Naive B cell (primary cell): ENCODE data around the gene SDK1. TPM values are rescaled to one million over a fixed set of nuclear protein-coding genes. Genes with fewer than 3 reads are reported as not detected.
A peak's percentile ranks its signal among the peaks of the same experiment; 100 is the strongest.
"Not testable (repeated sequence)": the region's sequence is repeated elsewhere in the genome, so short reads cannot be mapped to it uniquely, and the experiment has no call there.

Experiments used
- ATAC-seq, 2 donors: fragments of 150-1000 bp; cut with Tn5 transposase; 2 replicates each; pipeline ENCODE4 v1.10.0; 2021; ENCODE audit warnings: low read depth in 2 of 2, mild to moderate bottlenecking in 2 of 2, moderate library complexity in 2 of 2
- DNase-seq: peaks from one replicate; pipeline ENCODE4 v3.0.0; 2022
- H3K27ac Mint-ChIP-seq, 6 donors: one replicate each; pipeline ENCODE4 v1.8.0; 2020 to 2022; ENCODE audit warnings: mild to moderate bottlenecking in 6 of 6, mixed read lengths in 6 of 6, moderate library complexity in 5 of 6, inconsistent platforms in 2 of 6
- H3K27me3 Mint-ChIP-seq, 3 donors: one replicate each; pipeline ENCODE4 v1.8.0; 2021 to 2022; ENCODE audit warnings: mixed read lengths in 3 of 3, mild to moderate bottlenecking in 1 of 3
- H3K36me3 Mint-ChIP-seq, 2 donors: one replicate each; pipeline ENCODE4 v1.8.0; 2020 to 2022; ENCODE audit warnings: mixed read lengths in 2 of 2, inconsistent platforms in 1 of 2, mild to moderate bottlenecking in 1 of 2
- H3K4me1 Mint-ChIP-seq, 3 donors: one replicate each; pipeline ENCODE4 v1.8.0; 2020 to 2022; ENCODE audit warnings: mixed read lengths in 3 of 3, inconsistent platforms in 1 of 3, mild to moderate bottlenecking in 1 of 3, moderate library complexity in 1 of 3
- H3K4me3 Mint-ChIP-seq, 8 donors: one replicate each; pipeline ENCODE4 v1.8.0; 2020 to 2022; ENCODE audit warnings: mild to moderate bottlenecking in 8 of 8, mixed read lengths in 8 of 8, moderate library complexity in 8 of 8, inconsistent platforms in 2 of 8
- H3K9me3 Mint-ChIP-seq, 7 donors: one replicate each; pipeline ENCODE4 v1.8.0; 2020 to 2022; ENCODE audit warnings: mixed read lengths in 7 of 7, mild to moderate bottlenecking in 5 of 7, inconsistent platforms in 2 of 7, moderate library complexity in 1 of 7
- polyA plus RNA-seq, 6 donors: library from polyadenylated mRNA; unstranded; fragments of 300-500 nt; fragmentation: Illumina TruSeq; gene quantifications; one replicate each; pipeline ENCODE4 v1.2.3, GENCODE V29; 2021; ENCODE audit warnings: low read depth in 6 of 6

The SDK1 gene
- polyA plus RNA-seq, 6 donors from 2014 or later: 0.15 to 0.60 (median 0.38) TPM; not detected in 2

DNA sequence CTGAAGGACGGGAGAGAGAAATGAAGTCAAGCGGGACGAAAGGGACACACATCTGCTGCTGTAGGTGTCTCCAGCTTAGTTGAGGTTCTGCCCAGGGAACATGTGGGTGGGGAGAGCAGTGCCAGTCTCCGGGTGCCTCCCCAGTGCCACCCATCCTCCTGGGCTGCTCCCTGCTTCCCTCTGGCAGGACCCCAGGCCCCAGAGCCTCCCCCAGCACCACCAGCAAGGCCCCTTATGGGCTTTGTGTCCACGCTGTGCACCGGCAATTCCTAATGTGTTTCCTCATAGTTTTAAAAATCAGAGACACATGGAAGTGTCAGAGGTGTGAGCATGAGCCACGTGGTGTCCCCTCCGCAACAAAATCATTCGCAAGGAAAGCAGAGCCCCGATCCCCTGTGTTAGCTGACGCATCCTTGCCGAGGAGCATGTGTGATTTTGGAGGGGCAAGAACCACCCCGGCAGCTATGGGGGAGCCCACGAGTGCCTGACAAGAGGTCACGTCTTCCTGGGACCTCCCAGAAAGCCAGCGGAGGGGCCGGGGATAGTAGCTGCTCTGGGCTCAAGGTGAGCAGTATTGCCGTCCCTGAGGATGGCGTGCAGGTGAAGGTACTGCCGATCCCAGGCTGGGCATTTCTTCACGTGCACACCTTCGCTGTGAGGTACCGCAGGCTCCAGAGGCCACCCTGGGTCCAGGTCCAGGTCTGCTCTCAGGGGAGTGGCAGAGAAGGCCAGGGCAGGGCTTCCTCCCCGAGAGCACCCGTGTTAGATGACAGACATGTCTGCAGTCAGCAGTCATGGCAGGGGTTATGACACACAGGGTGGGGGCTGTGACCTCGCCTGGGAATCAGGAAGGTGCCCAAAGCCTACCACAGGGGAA, 932.8 kb downstream of the SDK1 start:
- ATAC-seq (no peak), DNase-seq (no peak)
- Mint-ChIP-seq H3K27me3 (peaks cover 0 to 7% (median 5%) of the 10 kb centered on the region in 3 donors), H3K9me3 (peaks cover 0 to 8% (median 1%) of the 10 kb centered on the region in 7 donors), H3K4me3 (no peak overlapping the region), H3K27ac (peak overlapping the region in 1 of 6 donors; percentile 45), H3K36me3 (no peaks in the 10 kb centered on the region), H3K4me1 (no peaks in the 10 kb centered on the region)

DNA sequence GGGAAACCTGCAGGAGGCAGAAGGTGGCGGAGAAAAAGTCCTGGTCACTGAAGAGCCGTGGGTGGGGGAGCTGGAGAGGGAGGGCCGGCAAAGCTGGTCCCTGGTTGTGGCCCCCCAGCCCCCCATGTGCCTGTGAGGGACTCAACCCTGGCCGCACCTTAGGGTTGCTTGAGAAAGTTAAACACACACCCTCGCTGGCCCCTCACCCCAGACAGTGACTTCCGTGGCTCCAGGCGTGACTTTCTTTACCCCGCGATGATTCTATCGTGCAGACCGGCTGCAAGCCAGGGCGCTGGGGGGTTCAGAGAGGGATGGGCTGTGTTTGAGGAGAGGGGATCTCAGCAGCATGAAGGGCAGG, 933.4 kb downstream of the SDK1 start:
- Mint-ChIP-seq H3K27ac (no peak overlapping the region), H3K36me3 (no peaks in the 10 kb centered on the region)

GRCh38 chr7:4234886-4235285, 933.8 kb downstream of the SDK1 start:
- ATAC-seq (no peak), DNase-seq (no peak)
- Mint-ChIP-seq H3K9me3 (peaks cover 0 to 8% (median 1%) of the 10 kb centered on the region in 7 donors), H3K4me3 (no peak overlapping the region), H3K36me3 (no peaks in the 10 kb centered on the region), H3K4me1 (no peaks in the 10 kb centered on the region), H3K27ac (no peak overlapping the region), H3K27me3 (peaks cover 0 to 7% (median 5%) of the 10 kb centered on the region in 3 donors)

More for the DNA sequence above, 933.4 kb downstream of the SDK1 start:
- DNase-seq: no peak
- H3K4me3 Mint-ChIP-seq: no peak overlapping the region
- ATAC-seq: no peak
- H3K4me1 Mint-ChIP-seq: no peaks in the 10 kb centered on the region
- peaks cover 0 to 8% (median 1%) of the 10 kb centered on the region in 7 donors for H3K9me3 Mint-ChIP-seq
- peaks cover 0 to 7% (median 5%) of the 10 kb centered on the region in 3 donors for H3K27me3 Mint-ChIP-seq

- H3K36me3 Mint-ChIP-seq: no peaks in the 10 kb centered on the region
- no peak overlapping the region for H3K4me3 Mint-ChIP-seq
- H3K9me3 Mint-ChIP-seq: peaks cover 0 to 3% (median under 1%) of the 10 kb centered on the region in 7 donors
- H3K27me3 Mint-ChIP-seq: peaks cover 0 to 5% (median 0%) of the 10 kb centered on the region in 3 donors
- DNase-seq (no peak), ATAC-seq (no peak)
- H3K4me1 Mint-ChIP-seq: peaks cover 0 to 5% (median 2%) of the 10 kb centered on the region in 3 donors
- no peak overlapping the region for H3K27ac Mint-ChIP-seq
Measured at GRCh38 chr7:4235596-4235995, 934.5 kb downstream of the SDK1 start.

- ATAC-seq: no peak
- Mint-ChIP-seq H3K9me3 (peaks cover 0 to 3% (median 0%) of the 10 kb centered on the region in 7 donors), H3K36me3 (no peaks in the 10 kb centered on the region), H3K4me3 (no peak overlapping the region), H3K27ac (peak overlapping the region in 1 of 6 donors; percentile 44), H3K27me3 (peaks cover 0 to 5% (median 0%) of the 10 kb centered on the region in 3 donors), H3K4me1 (peaks cover 0 to 7% (median 4%) of the 10 kb centered on the region in 3 donors)
- DNase-seq: no peak
Measured at GRCh38 chr7:4236389-4236788, 935.3 kb downstream of the SDK1 start.

DNA sequence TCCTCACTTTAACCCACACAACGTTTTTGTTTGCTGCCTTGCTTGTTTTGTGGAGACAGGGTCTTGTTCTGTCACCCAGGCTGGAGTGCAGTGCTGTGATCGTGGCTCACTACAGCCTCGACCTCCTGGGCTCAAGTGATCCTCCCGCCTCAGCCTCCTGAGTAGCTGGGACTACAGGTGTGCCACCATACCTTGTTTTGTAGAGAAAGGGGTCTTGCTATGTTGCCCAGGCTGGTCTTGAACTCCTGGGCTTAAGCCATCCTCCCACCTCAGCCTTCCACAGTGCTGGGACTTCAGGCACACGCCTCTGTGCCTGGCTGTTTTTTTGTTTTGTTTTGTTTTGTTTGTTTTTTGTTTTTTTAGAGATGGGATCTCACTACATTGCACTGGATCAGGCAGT, 935.8 kb downstream of the SDK1 start:
- H3K27me3 Mint-ChIP-seq, H3K4me1 Mint-ChIP-seq, H3K36me3 Mint-ChIP-seq, ATAC-seq, H3K4me3 Mint-ChIP-seq, H3K9me3 Mint-ChIP-seq, H3K27ac Mint-ChIP-seq, DNase-seq: not testable (repeated sequence)

DNA sequence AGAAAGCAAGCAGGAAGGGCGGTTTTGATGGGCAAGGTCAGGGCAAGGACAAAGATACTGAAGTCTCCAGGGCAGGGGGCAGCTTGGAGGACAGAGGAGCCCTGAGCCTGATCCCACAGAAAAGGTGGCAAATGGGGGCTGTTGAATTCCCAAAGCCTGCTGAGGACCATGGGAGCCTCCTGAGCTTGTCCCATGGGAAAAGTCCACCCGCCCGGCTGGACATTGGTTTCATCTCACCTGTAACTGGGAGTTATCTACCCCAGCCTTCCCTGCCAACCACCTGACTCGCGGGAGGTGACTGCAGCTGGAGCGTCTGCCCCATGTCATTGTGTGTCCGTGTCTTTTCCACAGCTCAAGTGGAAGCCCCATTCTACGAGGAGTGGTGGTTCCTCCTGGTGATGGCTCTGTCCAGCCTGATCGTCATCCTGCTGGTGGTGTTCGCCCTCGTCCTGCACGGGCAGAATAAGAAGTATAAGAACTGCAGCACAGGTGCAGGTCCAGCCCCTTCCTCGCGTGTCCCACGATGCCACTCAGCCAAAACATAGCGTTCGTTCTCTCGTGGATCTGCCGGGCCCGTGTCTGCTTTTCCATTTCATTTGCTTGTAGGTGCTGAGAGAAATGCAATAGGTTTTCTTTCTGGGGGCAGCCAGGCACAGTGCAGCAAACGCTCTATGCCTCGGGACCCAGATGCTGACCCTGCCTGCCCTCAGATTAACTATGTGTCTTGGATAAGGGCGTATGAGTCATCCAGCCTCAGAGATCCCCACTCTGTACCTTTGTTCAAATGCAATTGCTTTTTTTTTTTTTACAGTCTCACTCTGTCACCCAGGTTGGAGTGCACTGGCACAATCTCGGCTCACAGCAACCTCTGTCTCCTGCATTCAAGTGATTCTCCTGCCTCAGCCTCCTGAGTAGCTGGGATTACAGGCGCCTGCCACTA, 936.5 kb downstream of the SDK1 start:
- Mint-ChIP-seq H3K9me3 (peaks cover 0 to 3% (median 0%) of the 10 kb centered on the region in 7 donors), H3K4me1 (peaks cover 0 to 7% (median 4%) of the 10 kb centered on the region in 3 donors), H3K27ac (no peak overlapping the region), H3K27me3 (peaks cover 0 to 5% (median 0%) of the 10 kb centered on the region in 3 donors), H3K36me3 (no peaks in the 10 kb centered on the region), H3K4me3 (no peak overlapping the region)
- ATAC-seq (no peak), DNase-seq (no peak)

DNA sequence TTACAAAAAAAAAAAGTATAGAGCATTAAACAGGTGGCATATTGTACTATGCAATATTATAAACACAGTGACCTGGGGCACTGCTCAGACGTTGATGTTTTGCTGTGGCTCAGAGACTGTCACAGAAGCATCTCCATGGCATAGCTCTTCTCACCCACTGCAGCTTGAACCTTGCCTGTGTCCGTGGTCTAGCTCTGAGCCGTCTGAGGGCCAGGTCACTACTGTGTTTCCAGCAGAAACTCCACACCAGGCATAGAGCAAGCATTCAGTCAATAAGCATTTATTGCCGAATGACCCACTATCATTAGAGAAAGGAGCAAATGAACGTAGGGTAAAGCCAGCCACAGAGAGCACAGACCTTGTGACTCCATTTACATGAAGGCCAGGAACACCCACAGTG, 937.8 kb downstream of the SDK1 start:
- Mint-ChIP-seq H3K36me3 (no peaks in the 10 kb centered on the region), H3K9me3 (peaks cover 0 to 7% (median 2%) of the 10 kb centered on the region in 7 donors), H3K27me3 (peaks cover 0 to 3% (median 0%) of the 10 kb centered on the region in 3 donors), H3K4me1 (peaks cover 0 to 7% (median 4%) of the 10 kb centered on the region in 3 donors), H3K4me3 (no peak overlapping the region), H3K27ac (no peak overlapping the region)
- DNase-seq (no peak), ATAC-seq (no peak)

DNA sequence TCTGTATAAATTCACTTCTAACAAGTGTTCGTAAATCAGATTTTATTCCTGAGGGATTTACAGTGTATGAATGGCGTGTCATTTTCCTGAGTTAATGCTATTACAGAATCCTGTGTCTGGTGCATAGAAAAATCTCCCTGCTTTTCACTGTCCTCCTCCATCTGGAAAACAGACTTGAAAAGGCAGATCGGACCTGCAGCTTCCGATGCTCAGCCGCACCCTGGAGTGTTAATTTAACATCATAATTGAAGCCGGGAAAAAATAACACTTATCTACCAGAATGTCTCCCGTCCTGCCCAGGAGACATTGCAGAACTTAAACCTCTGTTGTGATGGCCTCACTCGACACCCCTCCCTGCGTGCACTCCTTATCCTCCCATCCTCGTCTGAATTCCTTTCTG, 939.0 kb downstream of the SDK1 start:
- H3K4me3 Mint-ChIP-seq: no peak overlapping the region
- peaks cover 0 to 4% of the 10 kb centered on the region in 2 donors for H3K36me3 Mint-ChIP-seq
- no peak for DNase-seq
- H3K9me3 Mint-ChIP-seq: peaks cover 2 to 17% (median 10%) of the 10 kb centered on the region in 7 donors
- H3K27ac Mint-ChIP-seq: peak overlapping the region in 1 of 6 donors; percentile 47
- H3K4me1 Mint-ChIP-seq: peaks cover 0 to 7% (median 4%) of the 10 kb centered on the region in 3 donors
- no peak for ATAC-seq
- H3K27me3 Mint-ChIP-seq: no peaks in the 10 kb centered on the region

- Mint-ChIP-seq H3K4me3 (no peak overlapping the region), H3K27ac (no peak overlapping the region), H3K36me3 (peaks cover 0 to 11% of the 10 kb centered on the region in 2 donors), H3K9me3 (peaks cover 7 to 21% (median 12%) of the 10 kb centered on the region in 7 donors), H3K27me3 (no peaks in the 10 kb centered on the region), H3K4me1 (peaks cover 0 to 7% (median 4%) of the 10 kb centered on the region in 3 donors)
- no peak for ATAC-seq
- no peak for DNase-seq
Measured at GRCh38 chr7:4240520-4241303, 939.7 kb downstream of the SDK1 start.

DNA sequence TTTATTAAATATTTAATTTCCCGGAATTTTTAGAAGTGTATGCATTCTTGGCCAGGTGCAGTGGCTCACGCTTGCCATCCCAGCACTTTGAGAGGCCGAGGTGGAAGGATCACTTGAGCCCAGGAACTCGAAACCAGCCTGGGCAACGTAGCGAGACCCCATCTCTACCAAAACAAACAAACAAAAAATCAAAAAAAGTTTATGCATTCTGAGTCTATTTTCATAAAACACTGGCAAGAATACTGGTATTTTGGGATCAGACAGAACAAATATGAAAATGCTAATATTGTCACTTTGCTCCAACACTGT, 940.2 kb downstream of the SDK1 start:
- no peak for DNase-seq
- ATAC-seq: no peak
- peaks cover 7 to 21% (median 15%) of the 10 kb centered on the region in 7 donors for H3K9me3 Mint-ChIP-seq
- peaks cover 0 to 11% of the 10 kb centered on the region in 2 donors for H3K36me3 Mint-ChIP-seq
- H3K27ac Mint-ChIP-seq: peak overlapping the region in 1 of 6 donors; percentile 71
- H3K4me3 Mint-ChIP-seq: no peak overlapping the region
- peaks cover 0 to 7% (median 4%) of the 10 kb centered on the region in 3 donors for H3K4me1 Mint-ChIP-seq
- H3K27me3 Mint-ChIP-seq: no peaks in the 10 kb centered on the region

DNA sequence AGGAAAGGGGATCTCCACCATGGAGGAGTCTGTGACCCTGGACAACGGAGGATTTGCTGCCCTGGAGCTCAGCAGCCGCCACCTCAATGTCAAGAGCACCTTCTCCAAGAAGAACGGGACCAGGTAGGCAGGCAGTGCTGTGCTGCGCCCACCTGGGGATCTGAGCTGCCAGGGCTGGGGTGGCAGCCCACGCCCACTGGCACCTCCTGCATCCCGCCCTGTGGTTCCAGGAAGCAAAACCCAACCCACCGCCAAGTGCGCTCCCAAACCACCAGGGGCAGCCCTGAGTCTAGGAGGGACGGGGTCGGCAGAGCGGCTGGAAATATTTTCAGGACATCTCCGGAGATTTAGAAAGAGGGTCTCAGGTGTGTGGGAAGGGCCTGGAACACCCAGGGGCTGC, 940.7 kb downstream of the SDK1 start:
- H3K4me3 Mint-ChIP-seq: no peak overlapping the region
- H3K9me3 Mint-ChIP-seq: peaks cover 7 to 21% (median 13%) of the 10 kb centered on the region in 7 donors
- peak overlapping the region in 1 of 6 donors; percentile 71 for H3K27ac Mint-ChIP-seq
- peaks cover 0 to 7% (median 4%) of the 10 kb centered on the region in 3 donors for H3K4me1 Mint-ChIP-seq
- no peak for ATAC-seq
- H3K36me3 Mint-ChIP-seq: peaks cover 0 to 11% of the 10 kb centered on the region in 2 donors
- DNase-seq: no peak
- no peaks in the 10 kb centered on the region for H3K27me3 Mint-ChIP-seq

DNA sequence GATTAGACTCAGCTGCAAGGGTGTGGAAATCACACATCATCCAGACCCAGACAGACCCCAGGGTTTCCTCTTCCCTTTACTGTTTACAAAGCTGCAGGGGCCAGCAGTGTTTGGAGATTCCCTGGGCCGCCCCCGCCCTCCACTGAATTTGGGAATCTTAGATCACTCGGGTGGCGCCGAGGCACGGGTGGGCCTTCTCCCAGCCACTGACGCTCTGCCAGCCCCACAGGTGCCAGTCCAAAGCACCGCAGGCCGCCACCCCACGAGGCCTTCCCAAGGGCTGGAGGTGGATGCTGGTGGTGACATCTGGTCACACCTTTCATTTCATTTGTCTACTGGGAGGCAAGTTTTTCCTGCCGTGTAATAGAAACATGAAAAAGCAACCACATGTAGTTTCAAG, 941.7 kb downstream of the SDK1 start:
- peaks cover 0 to 11% of the 10 kb centered on the region in 2 donors for H3K36me3 Mint-ChIP-seq
- peaks cover 7 to 21% (median 13%) of the 10 kb centered on the region in 7 donors for H3K9me3 Mint-ChIP-seq
- no peak overlapping the region for H3K4me3 Mint-ChIP-seq
- no peak for ATAC-seq
- no peak overlapping the region for H3K27ac Mint-ChIP-seq
- H3K27me3 Mint-ChIP-seq: no peaks in the 10 kb centered on the region
- no peak for DNase-seq
- peaks cover 0 to 7% (median 4%) of the 10 kb centered on the region in 3 donors for H3K4me1 Mint-ChIP-seq
